Prostate gland (tissue), 2 donors: ENCODE data around the gene CBLN2. TPM values are rescaled to one million over a fixed set of nuclear protein-coding genes. Genes with fewer than 3 reads are reported as not detected.

Source experiments
- DNase-seq: peaks from one replicate; pipeline ENCODE4 v3.0.0-alpha.2; 2019; ENCODE audit warnings: low spot score
- H3K27ac ChIP-seq, 2 donors: fragments of 200-600 bp; sonication (generic); 2 replicates each; pipeline ENCODE4 v1.5.1; 2017 to 2019
- H3K27me3 ChIP-seq: fragments of 200-600 bp; sonication (generic); replicated peaks from 2 replicates; pipeline ENCODE4 v1.5.1; 2019; ENCODE audit not compliant: insufficient read depth
- H3K36me3 ChIP-seq, 2 donors: fragments of 200-600 bp; sonication (generic); 1 replicate in 1 of 2; 2 replicates in 1 of 2; pipeline versions ENCODE4 v1.5.1 to v1.8.1; 2017 to 2019
- H3K4me1 ChIP-seq: fragments of 200-600 bp; sonication (generic); replicated peaks from 2 replicates; pipeline ENCODE4 v1.5.1; 2019
- H3K4me3 ChIP-seq, 2 donors: fragments of 200-600 bp; sonication (generic); 2 replicates each; pipeline ENCODE4 v1.5.1; 2017 to 2019
- H3K9me3 ChIP-seq: fragments of 200-600 bp; sonication (generic); 2 replicates; pipeline ENCODE4 v1.5.1; 2017
- CTCF ChIP-seq, 4 experiments: fragments of 200-600 bp in 2 of 4; fragments of 450-650 bp in 2 of 4; sonication (generic) in 2 of 4; IDR thresholded peaks; 1 replicate in 3 of 4; 2 replicates in 1 of 4; pipeline ENCODE4 v1.5.1; 2016 to 2019; ENCODE audit warnings: antibody characterized with exemption in 4 of 4, mild to moderate bottlenecking in 2 of 4, moderate library complexity in 2 of 4
- POLR2A ChIP-seq: fragments of 450-650 bp; IDR thresholded peaks from one replicate; pipeline ENCODE4 v1.6.1; 2016; ENCODE audit warnings: antibody characterized with exemption, mild to moderate bottlenecking
- POLR2AphosphoS5 ChIP-seq: sonication (generic); formaldehyde crosslinking; IDR thresholded peaks from one replicate; pipeline ENCODE4 v1.6.1; 2017; ENCODE audit warnings: antibody characterized with exemption
- WGBS: methylation state at CpG from one replicate; pipeline ENCODE4 v1.1.5; 2018; 5-methylcytosine and 5-hydroxymethylcytosine counted together
- intact Hi-C: fragments of 100-400 bp; cut with DNase I; formaldehyde crosslinking; loops from one replicate; pipeline ENCODE4 v1.14.2; 2022
- total RNA-seq, 2 donors: library from RNA; depleted of rRNA; stranded (reverse); fragments of >200 nt; gene quantifications; one replicate each; pipeline ENCODE4 v1.1.0, GENCODE V29; 2016

The CBLN2 gene
- total RNA-seq, 2 donors from 2014 or later, result 1.7 to 6.3 TPM

- intact Hi-C loops, result loop anchor here (5.0 kb wide), 1 partner anchor 1610 kb away; no protein-coding TSS in a partner anchor
- under 1% methylated on average over 34 of the region's 34 CpGs for WGBS
- no peak overlapping the region for H3K27ac ChIP-seq
- H3K9me3 ChIP-seq, result no peaks in the 10 kb centered on the region
- H3K4me3 ChIP-seq, result no peak overlapping the region
- H3K27me3 ChIP-seq, result peaks cover 7% of the 10 kb centered on the region
- TF ChIP-seq POLR2A, result no peak
- TF ChIP-seq CTCF (IDR thresholded peaks at IDR 0.05), result no peak
- no peak for TF ChIP-seq POLR2AphosphoS5
- no peaks in the 10 kb centered on the region for H3K4me1 ChIP-seq
- no peak for DNase-seq
- H3K36me3 ChIP-seq, result no peaks in the 10 kb centered on the region
Observed at GRCh38 chr18:72542342-72542741, 1.8 kb downstream of the CBLN2 start.

- no peaks in the 10 kb centered on the region for H3K36me3 ChIP-seq
- H3K27me3 ChIP-seq, result peaks cover 7% of the 10 kb centered on the region
- no peak for DNase-seq
- intact Hi-C loops, result loop anchor here (5.0 kb wide), 1 partner anchor 1610 kb away; no protein-coding TSS in a partner anchor
- H3K27ac ChIP-seq, result no peak overlapping the region
- H3K9me3 ChIP-seq, result no peaks in the 10 kb centered on the region
- no peaks in the 10 kb centered on the region for H3K4me1 ChIP-seq
- H3K4me3 ChIP-seq, result no peak overlapping the region
- TF ChIP-seq CTCF (IDR thresholded peaks at IDR 0.05), result no peak
- TF ChIP-seq POLR2A, result no peak
- TF ChIP-seq POLR2AphosphoS5, result no peak
- WGBS, result 0% methylated on average over 7 of the region's 59 CpGs
Observed at GRCh38 chr18:72541871-72542332, 2.2 kb downstream of the CBLN2 start.

GRCh38 chr18:72539901-72540300 lies 4.2 kb downstream of the CBLN2 start:
- 69% methylated on average over 5 of the region's 5 CpGs for WGBS
- Histone ChIP-seq H3K36me3 (no peaks in the 10 kb centered on the region), H3K4me1 (no peaks in the 10 kb centered on the region), H3K9me3 (no peaks in the 10 kb centered on the region), H3K4me3 (no peak overlapping the region), H3K27me3 (peaks cover 7% of the 10 kb centered on the region), H3K27ac (no peak overlapping the region)
- intact Hi-C loops, result loop anchor here (5.0 kb wide), 1 partner anchor 1608 kb away; no protein-coding TSS in a partner anchor
- DNase-seq, result no peak
- TF ChIP-seq POLR2AphosphoS5, result no peak
- TF ChIP-seq CTCF (IDR thresholded peaks at IDR 0.05), result no peak
- TF ChIP-seq POLR2A, result no peak

- no peaks in the 10 kb centered on the region for H3K36me3 ChIP-seq
- 55% methylated on average over 1 of the region's 1 CpG for WGBS
- H3K4me1 ChIP-seq, result no peaks in the 10 kb centered on the region
- H3K27me3 ChIP-seq, result no peaks in the 10 kb centered on the region
- H3K4me3 ChIP-seq, result no peak overlapping the region
- DNase-seq, result no peak
- no peak for TF ChIP-seq POLR2AphosphoS5
- no peak for TF ChIP-seq POLR2A
- TF ChIP-seq CTCF (IDR thresholded peaks at IDR 0.05), result no peak
- no peak overlapping the region for H3K27ac ChIP-seq
- H3K9me3 ChIP-seq, result no peaks in the 10 kb centered on the region
- intact Hi-C loops, result no loop called here
Observed at GRCh38 chr18:72530622-72531021, 13.5 kb downstream of the CBLN2 start.

- 86% methylated on average over 5 of the region's 5 CpGs for WGBS
- Histone ChIP-seq H3K4me1 (no peaks in the 10 kb centered on the region), H3K27me3 (no peaks in the 10 kb centered on the region), H3K9me3 (no peaks in the 10 kb centered on the region), H3K27ac (no peak overlapping the region), H3K36me3 (no peaks in the 10 kb centered on the region), H3K4me3 (no peak overlapping the region)
- TF ChIP-seq POLR2A, result no peak
- no peak for TF ChIP-seq POLR2AphosphoS5
- TF ChIP-seq CTCF (IDR thresholded peaks at IDR 0.05), result no peak
- DNase-seq, result no peak
- intact Hi-C loops, result no loop called here
Observed at GRCh38 chr18:72504866-72505265, 39.3 kb downstream of the CBLN2 start.
